Activated CD4-positive, alpha-beta T cell treated with anti-CD3 and anti-CD28 coated beads for 24 hours (primary cell): Measurements from ENCODE around the gene GYPE.
"Not testable (repeated sequence)": the region's sequence is repeated elsewhere in the genome, so short reads cannot be mapped to it uniquely, and the experiment has no call there.

Source experiments
- DNase-seq, 2 donors: peaks; one replicate each; pipeline ENCODE4 v3.0.0-alpha.2; 2020; ENCODE audit warnings: low read depth in 2 of 2

The GYPE gene

GRCh38 chr4:143870523-143871268 lies 34.7 kb downstream of the GYPE start:
- not testable (repeated sequence) for DNase-seq

- DNase-seq, result not testable (repeated sequence)
Measured at GRCh38 chr4:143869925-143870324, 35.4 kb downstream of the GYPE start.

DNA sequence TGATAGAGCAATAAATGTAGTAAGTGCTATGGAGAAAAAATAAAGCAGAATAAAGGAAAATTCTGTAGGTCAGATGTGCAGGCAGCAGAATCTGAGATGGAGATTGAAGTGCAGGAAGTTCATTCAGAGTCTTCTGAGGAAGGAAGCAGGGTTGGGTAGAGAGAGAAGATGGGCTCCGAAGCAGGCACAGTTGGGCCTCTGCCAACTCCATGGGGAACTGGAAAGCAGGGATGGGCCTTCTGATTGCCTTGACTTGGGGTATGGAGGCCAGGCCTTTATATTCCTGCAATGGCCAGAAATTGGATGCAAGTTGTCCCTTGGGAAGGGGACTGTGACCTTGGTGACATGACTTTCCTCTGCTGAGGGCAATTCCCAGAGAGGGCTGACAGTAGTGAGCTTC lies 42.6 kb downstream of the GYPE start:
- not testable (repeated sequence) for DNase-seq

DNA sequence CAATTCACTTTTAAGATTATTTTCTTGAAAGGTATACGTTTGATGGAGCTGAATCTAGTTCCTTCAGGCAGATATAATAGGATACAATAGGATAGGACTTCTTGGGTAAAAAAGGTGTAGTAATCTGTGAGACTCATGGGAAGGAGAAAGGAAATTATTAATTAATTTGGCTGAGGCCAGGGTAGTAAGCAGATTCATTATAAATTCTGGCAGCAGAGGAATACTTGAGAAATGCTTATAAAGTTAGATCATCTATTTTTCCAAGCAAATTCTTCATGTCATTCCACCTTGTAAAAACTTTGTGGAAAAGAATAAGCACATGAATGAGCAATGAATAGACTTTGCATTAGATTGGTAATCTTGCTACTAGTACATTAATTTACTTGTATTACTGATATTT lies 46.9 kb downstream of the GYPE start:
- no peak for DNase-seq

GRCh38 chr4:143857391-143858336 lies 47.7 kb downstream of the GYPE start:
- DNase-seq, result not testable (repeated sequence)

GRCh38 chr4:143856017-143856557 lies 49.3 kb downstream of the GYPE start:
- DNase-seq, result not testable (repeated sequence)

- DNase-seq, result not testable (repeated sequence)
Measured at GRCh38 chr4:143854645-143855044, 50.7 kb downstream of the GYPE start.

DNA sequence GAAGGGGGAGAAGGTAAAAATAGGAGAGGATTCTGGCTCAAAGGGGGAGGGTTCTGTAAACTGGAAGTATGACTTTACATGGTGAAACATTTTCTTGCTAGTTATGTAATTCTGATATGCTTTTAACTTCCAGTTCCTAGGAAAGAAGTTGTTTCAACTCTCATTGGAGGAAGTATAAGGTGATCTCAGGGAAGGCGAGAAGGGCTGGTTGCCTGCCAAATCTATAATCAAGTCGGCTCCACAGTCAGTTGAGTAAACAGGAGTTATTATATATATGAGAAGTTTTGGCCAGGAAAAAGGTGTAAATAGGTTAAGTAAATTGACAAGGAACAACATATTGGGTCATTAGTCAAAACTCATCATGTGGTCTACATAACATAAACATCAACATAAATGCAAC lies 56.1 kb downstream of the GYPE start:
- not testable (repeated sequence) for DNase-seq

DNA sequence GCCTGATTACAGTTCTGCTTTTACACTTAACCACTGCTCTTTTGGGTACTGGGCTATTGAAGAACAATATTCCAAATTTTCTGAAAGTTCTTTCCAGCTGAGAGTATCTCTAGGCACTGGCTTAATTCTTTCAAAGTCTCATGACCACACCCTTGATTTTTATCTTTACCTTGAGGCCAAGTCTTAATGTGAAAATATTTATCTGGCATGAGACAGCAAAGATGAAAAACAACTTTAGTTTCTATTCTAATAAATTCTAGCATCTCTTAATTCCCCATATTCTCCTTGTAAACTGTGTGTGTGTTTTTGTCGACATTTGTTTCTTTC lies 61.9 kb downstream of the GYPE start:
- not testable (repeated sequence) for DNase-seq

DNA sequence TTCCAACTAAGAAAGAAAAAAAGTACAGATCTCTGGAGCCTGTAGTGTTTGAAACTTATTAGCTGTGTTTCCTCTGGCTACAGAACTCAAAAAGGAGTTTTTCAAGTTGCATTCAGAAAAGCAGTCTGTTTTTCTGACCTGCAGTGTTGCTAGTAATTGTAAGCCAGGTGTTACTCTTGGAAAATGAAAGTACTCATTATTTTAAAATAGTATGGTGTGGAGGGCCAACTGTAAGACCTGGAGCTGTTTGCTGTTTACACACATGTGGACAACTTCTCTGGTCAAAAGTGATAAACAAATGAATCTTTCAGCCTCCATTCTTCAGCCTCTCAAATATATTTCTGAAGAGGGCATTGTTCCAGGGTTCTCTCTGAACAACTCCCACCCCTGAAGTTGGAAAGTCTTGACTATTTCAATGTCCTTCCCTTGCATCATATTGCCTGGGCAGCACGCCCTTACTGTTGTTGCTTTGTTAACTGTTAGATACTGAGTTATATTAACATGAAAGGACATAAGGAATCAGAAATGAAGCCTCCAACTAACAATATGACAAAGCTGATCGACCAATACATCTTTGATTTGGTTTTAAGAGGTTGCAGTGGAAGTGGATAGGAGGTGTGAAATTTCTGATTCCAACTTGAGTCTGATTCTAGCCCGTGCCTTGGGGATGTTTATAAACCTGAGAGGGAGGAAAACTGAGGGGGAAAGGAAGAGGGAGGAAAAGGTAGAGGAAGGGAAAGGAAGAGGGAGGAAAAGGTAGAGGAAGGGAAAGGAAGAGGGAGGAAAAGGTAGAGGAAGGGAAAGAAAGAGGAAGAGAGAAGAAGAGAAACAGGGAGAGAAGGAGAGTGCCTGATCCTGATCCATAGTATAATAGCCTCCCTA lies 62.5 kb downstream of the GYPE start:
- DNase-seq, result not testable (repeated sequence)

DNA sequence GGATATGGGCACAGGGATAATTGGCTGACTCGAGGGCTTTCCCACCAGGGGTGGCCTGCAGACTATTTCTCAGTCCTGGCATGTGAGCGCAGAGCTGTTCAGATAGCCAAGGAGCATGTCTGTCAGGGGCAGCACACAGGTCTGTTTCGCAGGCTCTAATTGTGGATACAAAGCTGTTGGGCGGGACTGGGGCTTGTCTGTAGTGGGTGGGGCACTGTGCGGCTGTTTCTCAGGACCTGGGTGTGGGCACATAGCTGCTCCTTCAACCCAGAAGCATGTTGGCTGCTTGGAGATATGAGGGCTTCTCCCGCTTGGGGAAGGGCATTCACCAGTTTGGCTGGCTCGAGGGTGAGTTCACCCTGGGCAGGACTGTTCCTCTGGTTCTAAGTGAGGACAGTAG lies 65.9 kb downstream of the GYPE start:
- DNase-seq, result not testable (repeated sequence)

GRCh38 chr4:143834196-143834595 lies 71.2 kb downstream of the GYPE start:
- not testable (repeated sequence) for DNase-seq

- DNase-seq, result not testable (repeated sequence)
Measured at GRCh38 chr4:143833676-143834075, 71.7 kb downstream of the GYPE start.

- DNase-seq, result not testable (repeated sequence)
Measured at GRCh38 chr4:143830576-143830975, 74.8 kb downstream of the GYPE start.

- DNase-seq, result not testable (repeated sequence)
Measured at GRCh38 chr4:143829239-143829620, 76.1 kb downstream of the GYPE start.
